CD14-positive monocyte (primary cell): Measurements from ENCODE around the gene FAM53B. TPM values are rescaled to one million over a fixed set of nuclear protein-coding genes. Genes with fewer than 3 reads are reported as not detected.

Experiments
- DNase-seq, 3 donors: peaks; one replicate each; pipeline ENCODE4 v3.0.0-alpha.2; 2011 to 2022
- H2AFZ ChIP-seq: 2 replicates; pipeline ENCODE4 v1.6.0; 2012; ENCODE audit warnings: mild to moderate bottlenecking, low read depth, low read length, inconsistent platforms; ENCODE audit not compliant: insufficient read depth, poor library complexity, severe bottlenecking
- H3K27ac ChIP-seq, 2 donors: 1 replicate in 1 of 2; 2 replicates in 1 of 2; pipeline ENCODE4 v1.5.1; 2012 to 2013; ENCODE audit warnings: low read length in 2 of 2, control low read depth in 1 of 2, inconsistent platforms in 1 of 2, low read depth in 1 of 2, mild to moderate bottlenecking in 1 of 2
- H3K27me3 ChIP-seq, 2 donors: one replicate each; pipeline versions ENCODE4 v1.6.0 to v1.6.1; 2011 to 2013; ENCODE audit warnings: low read length in 2 of 2; ENCODE audit not compliant: control insufficient read depth in 2 of 2, insufficient read depth in 2 of 2
- H3K36me3 ChIP-seq, 2 donors: replicated peaks in 1 of 2; 1 replicate in 1 of 2; 2 replicates in 1 of 2; pipeline versions ENCODE4 v1.5.1 to v1.6.1; 2012 to 2013; ENCODE audit warnings: low read length in 2 of 2, control low read depth in 1 of 2, inconsistent platforms in 1 of 2, mild to moderate bottlenecking in 1 of 2; ENCODE audit not compliant: insufficient read depth in 2 of 2, control insufficient read depth in 1 of 2
- H3K4me1 ChIP-seq, 2 donors: 1 replicate in 1 of 2; 2 replicates in 1 of 2; pipeline versions ENCODE4 v1.5.1 to v1.6.1; 2012 to 2013; ENCODE audit warnings: low read length in 2 of 2, control low read depth in 1 of 2, inconsistent platforms in 1 of 2, mild to moderate bottlenecking in 1 of 2, moderate library complexity in 1 of 2; ENCODE audit not compliant: insufficient read depth in 2 of 2, control insufficient read depth in 1 of 2
- H3K4me2 ChIP-seq: replicated peaks from 2 replicates; pipeline ENCODE3; 2012; ENCODE audit warnings: low read length, moderate library complexity, mild to moderate bottlenecking; ENCODE audit not compliant: poor library complexity, severe bottlenecking; ENCODE audit errors: extremely low read depth
- H3K4me3 ChIP-seq, 3 experiments: fragments of 200-600 bp in 1 of 3; sonication (generic) in 1 of 3; replicated peaks in 1 of 3; 1 replicate in 2 of 3; 2 replicates in 1 of 3; pipeline ENCODE4 v1.5.1; 2011 to 2013; ENCODE audit warnings: low read length in 3 of 3, mild to moderate bottlenecking in 3 of 3, control low read depth in 2 of 3, low read depth in 2 of 3, inconsistent platforms in 1 of 3, moderate library complexity in 1 of 3
- H3K79me2 ChIP-seq: 2 replicates; pipeline ENCODE4 v1.6.0; 2012; ENCODE audit warnings: mild to moderate bottlenecking, control low read depth, inconsistent platforms, low read length, moderate library complexity; ENCODE audit not compliant: insufficient read depth
- H3K9ac ChIP-seq: 2 replicates; pipeline ENCODE4 v1.6.0; 2017; ENCODE audit warnings: low read length, mild to moderate bottlenecking; ENCODE audit not compliant: insufficient read depth, poor library complexity, severe bottlenecking
- H3K9me3 ChIP-seq, 2 donors: replicated peaks in 1 of 2; 1 replicate in 1 of 2; 2 replicates in 1 of 2; pipeline versions ENCODE4 v1.5.1 to v1.6.1; 2012 to 2013; ENCODE audit warnings: low read length in 2 of 2, control low read depth in 1 of 2; ENCODE audit not compliant: control insufficient read depth in 1 of 2, insufficient read depth in 1 of 2
- H4K20me1 ChIP-seq: 2 replicates; pipeline ENCODE4 v1.6.0; 2012; ENCODE audit warnings: mild to moderate bottlenecking, low read length, control low read depth, moderate library complexity; ENCODE audit not compliant: insufficient read depth
- H3K27ac Mint-ChIP-seq, 7 donors: one replicate each; pipeline ENCODE4 v1.8.0; 2020; ENCODE audit warnings: mild to moderate bottlenecking in 7 of 7, mixed read lengths in 7 of 7, moderate library complexity in 6 of 7, inconsistent platforms in 2 of 7
- H3K27me3 Mint-ChIP-seq, 3 donors: one replicate each; pipeline ENCODE4 v1.8.0; 2021 to 2022; ENCODE audit warnings: low read depth in 3 of 3, mild to moderate bottlenecking in 3 of 3, mixed read lengths in 3 of 3, moderate library complexity in 3 of 3, inconsistent platforms in 1 of 3
- H3K36me3 Mint-ChIP-seq, 2 donors: one replicate each; pipeline ENCODE4 v1.8.0; 2020; ENCODE audit warnings: mixed read lengths in 2 of 2, inconsistent platforms in 1 of 2, mild to moderate bottlenecking in 1 of 2
- H3K4me1 Mint-ChIP-seq: one replicate; pipeline ENCODE4 v1.8.0; 2020; ENCODE audit warnings: mild to moderate bottlenecking, mixed read lengths
- H3K4me3 Mint-ChIP-seq, 2 donors: one replicate each; pipeline ENCODE4 v1.8.0; 2020; ENCODE audit warnings: mild to moderate bottlenecking in 2 of 2, mixed read lengths in 2 of 2, moderate library complexity in 1 of 2
- H3K9me3 Mint-ChIP-seq, 7 donors: one replicate each; pipeline ENCODE4 v1.8.0; 2020 to 2022; ENCODE audit warnings: mixed read lengths in 7 of 7, mild to moderate bottlenecking in 6 of 7, moderate library complexity in 6 of 7, inconsistent platforms in 2 of 7
- CTCF ChIP-seq: fragments of 200-600 bp; IDR thresholded peaks from one replicate; pipeline ENCODE4 v1.8.0; 2022; ENCODE audit warnings: antibody characterized with exemption, mild to moderate bottlenecking
- WGBS: methylation state at CpG from one replicate; pipeline ENCODE4 v1.1.5; 2013; ENCODE audit warnings: missing lambda C conversion rate; ENCODE audit not compliant: insufficient coverage; 5-methylcytosine and 5-hydroxymethylcytosine counted together
- intact Hi-C, 2 donors: fragments of 100-400 bp; cut with micrococcal nuclease; formaldehyde crosslinking; loops; one replicate each; pipeline versions ENCODE4 v1.15.0 to v1.15.1; 2023
- polyA plus RNA-seq, 3 donors: library from polyadenylated mRNA; depleted of rRNA in 1 of 3; unstranded in 2 of 3; stranded (reverse) in 1 of 3; fragments of 300-500 nt in 2 of 3; fragments of >200 nt in 1 of 3; fragmentation: Illumina TruSeq in 2 of 3; gene quantifications; 1 replicate in 2 of 3; 2 replicates in 1 of 3; pipeline ENCODE4 v1.2.3, GENCODE V29; 2012 to 2021

The FAM53B gene
- polyA plus RNA-seq, 3 donors, result 5.8 to 23.3 (median 12.6) TPM

GRCh38 chr10:124734311-124735166 lies 9.6 kb downstream of the FAM53B start:
- no peak overlapping the region for H3K4me2 ChIP-seq
- H3K9me3 ChIP-seq, result no peaks in the 10 kb centered on the region
- peaks cover 64% of the 10 kb centered on the region for H3K4me1 Mint-ChIP-seq
- peaks cover 100% of the 10 kb centered on the region for H4K20me1 ChIP-seq
- peaks cover 0 to 2% (median 0%) of the 10 kb centered on the region in 7 donors for H3K9me3 Mint-ChIP-seq
- no peak overlapping the region for H3K4me3 Mint-ChIP-seq
- peaks cover 5 to 70% of the 10 kb centered on the region in 2 donors for H3K36me3 ChIP-seq
- H3K9ac ChIP-seq, result no peak overlapping the region
- peaks cover 62 to 71% of the 10 kb centered on the region in 2 donors for H3K36me3 Mint-ChIP-seq
- H3K4me3 ChIP-seq, result no peak overlapping the region
- intact Hi-C loops, result no loop called here
- H3K27me3 Mint-ChIP-seq, result peaks cover 0 to 1% (median 0%) of the 10 kb centered on the region in 3 donors
- H3K4me1 ChIP-seq, result peaks cover 11 to 13% of the 10 kb centered on the region in 2 donors
- H3K79me2 ChIP-seq, result peaks cover 100% of the 10 kb centered on the region
- H2AFZ ChIP-seq, result no peak overlapping the region
- TF ChIP-seq CTCF, result no peak
- peak overlapping the region in 4 of 7 donors; percentile 66 to 88 (median 78) for H3K27ac Mint-ChIP-seq
- H3K27me3 ChIP-seq, result no peaks in the 10 kb centered on the region
- 94% methylated on average over 15 of the region's 16 CpGs for WGBS
- no peak overlapping the region for H3K27ac ChIP-seq
- no peak for DNase-seq

GRCh38 chr10:124733571-124734245 lies 10.5 kb downstream of the FAM53B start:
- Mint-ChIP-seq H3K4me3 (no peak overlapping the region), H3K4me1 (peaks cover 64% of the 10 kb centered on the region), H3K27ac (peak overlapping the region in 6 of 7 donors; percentile 60 to 88 (median 68)), H3K9me3 (peaks cover 0 to 2% (median 0%) of the 10 kb centered on the region in 7 donors), H3K36me3 (peaks cover 54 to 65% of the 10 kb centered on the region in 2 donors), H3K27me3 (no peaks in the 10 kb centered on the region)
- Histone ChIP-seq H3K36me3 (peaks cover 5 to 70% of the 10 kb centered on the region in 2 donors), H3K27me3 (no peaks in the 10 kb centered on the region), H2AFZ (no peak overlapping the region), H3K4me2 (no peak overlapping the region), H3K9ac (no peak overlapping the region), H4K20me1 (peaks cover 100% of the 10 kb centered on the region), H3K79me2 (peaks cover 100% of the 10 kb centered on the region), H3K4me3 (no peak overlapping the region), H3K4me1 (peaks cover 18% of the 10 kb centered on the region in 2 donors), H3K27ac (peak overlapping the region in 1 of 2 donors; percentile 12), H3K9me3 (no peaks in the 10 kb centered on the region)
- TF ChIP-seq CTCF, result no peak
- intact Hi-C loops, result no loop called here
- 91% methylated on average over 11 of the region's 13 CpGs for WGBS
- no peak for DNase-seq
